Activated T-cell treated with anti-CD3 and anti-CD28 coated beads for 48 hours (primary cell): Measurements from ENCODE around the gene RFC5.
"Not testable (repeated sequence)": the region's sequence is repeated elsewhere in the genome, so short reads cannot be mapped to it uniquely, and the experiment has no call there.

Experiments
- DNase-seq: peaks from one replicate; pipeline ENCODE4 v3.0.0-alpha.2; 2020; ENCODE audit warnings: low read depth

The RFC5 gene

DNA sequence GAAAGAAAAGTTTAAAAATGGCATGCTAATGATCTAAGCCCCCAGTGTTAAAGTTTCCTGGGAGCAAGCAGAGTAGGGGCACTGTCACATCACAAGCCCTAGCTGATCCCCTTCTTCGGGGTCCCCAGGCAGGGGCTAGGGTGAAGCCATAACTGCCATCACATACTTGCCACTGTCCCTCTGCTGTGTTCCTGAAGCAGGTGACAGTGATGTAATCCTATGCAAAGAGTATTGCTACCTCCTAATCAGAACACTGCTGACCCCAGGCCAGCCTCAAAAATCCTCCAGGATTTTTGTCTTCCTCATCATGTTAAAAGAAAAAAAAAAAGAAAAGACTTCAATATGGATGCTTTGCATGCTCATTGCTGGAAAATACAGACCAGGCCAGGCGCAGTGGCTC is 1.2 kb upstream of the RFC5 start:
- no peak for DNase-seq

GRCh38 chr12:118015944-118016343 is 559 bp upstream of the RFC5 start:
- no peak for DNase-seq

GRCh38 chr12:118017926-118018325 is 1.4 kb downstream of the RFC5 start:
- no peak for DNase-seq

- DNase-seq = no peak
These were observed 3.5 kb downstream of the RFC5 start for GRCh38 chr12:118020036-118020435.

GRCh38 chr12:118022097-118022727 is 5.7 kb downstream of the RFC5 start:
- not testable (repeated sequence) for DNase-seq

GRCh38 chr12:118022728-118023109 is 6.2 kb downstream of the RFC5 start:
- no peak for DNase-seq

DNA sequence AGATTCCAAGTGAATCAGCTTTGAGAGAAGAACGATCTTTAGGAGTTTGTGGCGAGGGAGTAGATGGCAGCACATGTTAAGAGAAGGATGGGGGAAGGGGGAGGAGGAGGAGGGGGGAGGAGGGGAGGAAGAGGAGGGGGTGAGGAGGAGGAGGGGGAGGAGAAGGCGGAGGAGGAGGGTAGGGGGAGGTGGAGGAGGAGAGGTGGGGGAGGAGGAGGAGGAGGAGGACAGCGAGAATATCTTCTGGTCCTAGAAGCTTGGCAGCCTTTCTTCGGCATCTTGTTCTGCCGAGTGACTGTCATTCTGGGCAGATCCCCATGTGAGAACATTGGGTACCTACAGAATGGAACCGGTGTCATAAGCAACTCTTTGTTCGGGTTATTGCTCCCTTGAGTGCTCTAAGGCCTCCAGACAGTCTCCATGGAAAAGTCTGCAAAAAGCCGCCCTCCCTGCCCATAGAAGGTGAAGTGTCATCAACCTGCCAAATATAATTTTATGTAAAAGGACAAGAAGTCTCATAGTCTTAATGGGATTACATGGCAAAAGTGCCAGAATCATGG is 6.9 kb downstream of the RFC5 start:
- DNase-seq = no peak

DNA sequence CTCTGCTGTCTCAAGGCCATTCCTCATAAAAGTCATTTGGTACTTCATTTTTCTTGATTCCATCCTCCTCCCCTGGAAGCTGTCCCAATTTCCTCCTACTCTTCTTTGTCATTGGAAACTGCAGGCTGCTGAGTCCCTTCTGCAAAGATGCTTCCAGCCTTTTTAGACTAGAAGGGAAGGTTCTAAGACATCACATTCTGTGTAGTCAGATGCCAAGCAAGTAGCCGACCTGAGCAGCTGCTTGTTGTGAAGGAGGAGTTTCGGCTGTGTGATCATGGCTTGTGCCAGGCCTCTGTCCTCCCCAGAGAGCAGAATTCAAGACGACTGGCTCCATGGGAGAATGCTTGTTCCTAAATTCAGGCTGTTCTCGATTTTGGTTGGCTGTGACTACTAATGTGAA is 8.7 kb downstream of the RFC5 start:
- DNase-seq = no peak

GRCh38 chr12:118029166-118029565 is 12.7 kb downstream of the RFC5 start:
- DNase-seq = no peak

DNA sequence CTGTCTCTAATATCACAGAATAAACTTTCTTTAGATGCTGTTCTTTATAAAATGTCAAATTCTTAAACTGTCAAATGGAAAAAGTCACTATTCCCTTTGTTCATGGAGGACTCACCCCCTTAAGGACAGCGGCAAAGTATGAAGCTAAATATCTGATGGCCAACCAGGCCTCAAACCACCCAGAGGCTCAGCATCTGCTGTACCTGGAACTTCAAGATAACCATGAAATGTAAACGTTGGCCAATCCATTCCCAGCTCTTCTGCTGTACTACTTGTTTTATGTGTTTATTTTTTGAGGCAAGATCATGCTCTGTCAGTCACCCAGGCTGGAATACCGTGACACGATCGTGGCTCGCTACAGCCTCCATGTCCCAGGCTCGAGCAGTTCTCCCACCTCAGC is 15.7 kb downstream of the RFC5 start:
- no peak for DNase-seq

- no peak for DNase-seq
These were observed 16.8 kb downstream of the RFC5 start for GRCh38 chr12:118033323-118033722.

DNA sequence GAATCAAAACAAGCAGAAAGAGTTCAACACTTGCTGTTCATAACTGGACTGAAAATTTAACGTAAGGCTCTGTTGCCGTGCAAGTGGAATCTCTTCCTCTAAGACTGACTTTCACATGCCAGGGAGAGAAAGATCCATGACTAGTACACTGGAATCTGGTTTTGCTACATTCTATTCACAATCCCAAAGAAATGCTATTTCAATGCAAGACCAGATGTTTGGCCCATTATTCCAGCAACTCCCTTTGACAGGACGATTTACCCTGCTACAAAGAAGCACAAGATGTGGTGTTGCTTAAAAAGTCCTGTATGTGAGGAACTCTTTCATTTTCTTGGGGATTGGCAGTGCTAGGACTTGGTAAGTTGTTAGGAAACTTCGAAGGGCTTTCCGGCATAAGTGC is 17.4 kb downstream of the RFC5 start:
- no peak for DNase-seq

DNA sequence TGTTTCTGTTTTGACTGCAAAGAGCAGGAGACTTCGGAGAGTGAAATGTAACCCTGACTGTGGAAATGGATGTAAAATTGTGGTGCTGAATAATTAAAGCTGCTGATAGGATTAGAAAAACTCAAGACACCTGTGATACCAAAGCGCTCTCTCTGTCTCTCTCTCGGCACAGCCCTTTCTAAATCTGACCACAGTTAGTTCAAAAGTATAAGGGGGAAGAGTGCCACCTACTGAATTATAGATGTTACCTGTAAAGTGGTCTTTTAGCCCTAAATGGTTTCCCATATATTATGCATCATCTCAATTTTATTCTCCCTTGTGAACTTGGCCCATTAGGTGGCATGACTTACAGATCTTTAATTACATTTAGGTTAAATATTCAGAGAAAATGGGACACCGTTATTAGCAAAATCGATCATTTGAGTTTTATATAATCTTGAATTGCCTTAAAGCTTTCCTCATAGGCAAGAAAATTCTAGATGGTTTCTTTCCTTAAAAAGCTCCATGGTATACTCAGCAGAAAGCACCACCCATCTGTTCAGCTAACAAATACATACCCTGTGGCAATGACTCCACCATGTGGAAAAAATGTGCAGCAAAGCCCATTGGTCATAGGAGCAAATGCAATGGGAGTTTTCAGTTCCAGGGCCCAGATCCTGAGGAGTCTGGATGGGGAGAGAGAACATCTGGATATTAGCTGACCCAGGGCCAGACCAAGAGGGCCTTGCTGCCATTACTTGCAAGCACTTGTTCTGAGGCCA is 18.1 kb downstream of the RFC5 start:
- DNase-seq = no peak

DNA sequence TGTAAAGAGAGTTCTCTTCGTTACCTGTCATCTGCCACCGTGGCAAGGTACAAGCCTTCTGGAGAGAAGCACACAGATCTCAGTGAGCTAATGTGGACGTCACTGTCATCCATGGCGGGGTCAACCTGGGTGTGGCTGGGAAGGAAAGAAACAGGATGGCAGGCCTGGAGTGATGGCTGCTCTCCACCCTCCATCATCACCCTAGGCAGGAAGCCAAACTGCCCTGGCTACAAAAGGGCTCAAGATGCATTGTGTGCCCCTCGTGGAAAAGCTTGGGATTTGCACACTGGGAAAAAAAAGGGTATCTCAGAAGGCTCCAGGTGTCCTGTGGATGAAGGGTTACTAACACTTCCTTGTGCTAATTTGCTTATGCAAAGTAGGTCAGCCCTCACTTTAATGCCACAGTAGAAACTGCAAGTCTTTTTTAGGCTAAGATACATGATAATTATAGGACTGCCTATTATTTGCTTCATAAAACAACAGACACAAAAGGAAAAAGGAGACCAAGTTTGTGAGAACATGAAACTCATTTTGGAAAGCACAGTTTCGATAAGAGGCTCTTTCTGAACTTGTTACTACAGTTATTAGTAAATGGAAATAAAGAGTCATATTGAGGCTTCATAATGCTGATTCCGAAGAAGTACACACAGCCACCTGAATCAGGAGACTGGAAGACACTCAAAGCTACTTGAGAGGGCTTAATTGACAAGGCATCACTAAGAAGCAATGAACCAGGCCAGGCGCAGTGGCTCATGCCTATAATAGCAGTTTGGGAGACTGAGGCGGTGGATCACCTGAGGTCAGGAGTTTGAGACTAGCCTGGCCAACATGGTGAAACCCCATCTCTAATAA is 18.9 kb downstream of the RFC5 start:
- no peak for DNase-seq

GRCh38 chr12:118036672-118037411 is 20.3 kb downstream of the RFC5 start:
- DNase-seq = no peak

- no peak for DNase-seq
These were observed 21.6 kb downstream of the RFC5 start for GRCh38 chr12:118038137-118038536.

DNA sequence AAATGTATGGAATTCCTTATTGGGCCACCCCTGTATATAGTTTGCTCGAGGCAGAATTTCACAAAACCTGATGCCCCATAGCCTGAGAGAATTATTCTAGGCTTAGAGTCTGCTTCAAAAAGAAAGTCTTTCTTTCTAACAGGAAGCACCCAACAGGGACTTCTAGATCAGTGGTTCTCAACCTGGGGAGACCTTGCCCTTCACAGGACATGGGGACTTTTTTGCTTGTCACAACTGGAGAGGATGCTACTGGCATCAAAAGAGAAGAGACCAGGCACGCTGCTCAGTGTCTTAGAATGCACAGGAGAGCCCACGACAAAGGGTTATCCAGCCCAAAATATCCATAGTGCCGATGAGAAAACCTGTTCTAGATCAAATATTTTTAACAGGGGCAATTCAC is 25.6 kb downstream of the RFC5 start:
- no peak for DNase-seq

DNA sequence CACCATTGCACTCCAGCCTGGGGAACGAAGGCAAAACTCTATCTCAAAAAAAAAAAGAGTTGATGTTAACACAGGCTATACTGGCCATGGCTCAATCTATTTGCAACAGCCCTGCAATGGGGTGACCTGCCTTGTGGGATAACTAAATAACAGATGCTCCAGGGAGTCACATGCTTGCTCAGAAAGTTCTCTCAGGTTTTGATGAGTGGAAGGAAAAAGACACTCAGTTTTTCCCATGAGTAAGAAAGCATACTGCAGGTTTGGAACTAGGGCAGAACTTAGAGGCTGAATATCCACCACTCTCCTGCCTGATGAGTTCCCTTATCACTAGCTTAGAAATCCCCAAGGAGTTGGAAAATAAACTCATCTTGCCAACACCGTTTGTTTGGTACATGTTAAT is 27.6 kb downstream of the RFC5 start:
- DNase-seq = no peak

- no peak for DNase-seq
These were observed 28.1 kb downstream of the RFC5 start for GRCh38 chr12:118044577-118044976.

GRCh38 chr12:118046430-118046829 is 29.9 kb downstream of the RFC5 start:
- DNase-seq = no peak

DNA sequence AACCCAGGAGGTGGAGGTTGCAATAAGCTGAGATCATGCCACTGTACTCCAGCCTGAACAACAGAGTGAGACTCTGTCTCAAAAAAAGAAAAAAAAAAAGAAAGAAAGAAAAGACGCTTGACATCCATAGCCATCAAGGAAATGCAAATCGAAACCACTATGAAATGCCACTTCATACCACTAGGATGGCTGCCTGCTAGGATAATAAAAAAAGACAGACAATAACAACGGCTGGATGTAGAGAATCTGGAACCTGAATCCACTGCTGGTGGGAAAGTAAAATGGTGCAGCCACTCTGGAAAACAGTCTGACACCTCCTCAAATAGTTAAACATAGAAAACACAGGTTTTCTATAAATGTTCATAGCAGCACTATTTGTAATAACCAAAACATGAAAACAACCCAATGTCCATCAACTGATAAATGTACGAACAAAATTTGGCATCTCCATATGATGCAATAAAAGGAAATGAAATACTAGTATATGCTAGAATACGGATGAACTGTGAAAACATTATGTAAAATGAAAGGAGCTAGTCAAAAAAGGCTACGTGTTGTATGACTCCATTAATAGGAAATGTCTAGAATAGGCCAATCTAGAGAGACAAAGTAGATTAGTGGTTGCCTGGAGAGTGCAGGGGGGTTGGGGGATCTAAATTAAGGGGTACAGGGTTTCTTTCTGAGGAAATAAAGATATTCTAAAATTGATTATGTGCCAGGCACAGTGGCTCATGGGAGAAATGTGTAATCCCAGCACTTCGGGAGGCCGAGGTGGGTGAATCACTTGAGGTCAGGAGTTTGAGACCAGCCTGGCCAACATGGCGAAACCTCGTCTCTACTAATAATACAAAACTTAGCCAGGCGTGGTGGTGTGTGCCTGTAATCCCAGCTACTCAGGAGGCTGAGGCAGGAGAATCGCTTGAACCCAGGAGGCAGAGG is 34.7 kb downstream of the RFC5 start:
- DNase-seq = peak; percentile 32
